ENCODE results near the gene ZNF654.

Gene ZNF654

GRCh38 chr3:88131695-88132094 lies 72.6 kb downstream of the ZNF654 start:
- Histone ChIP-seq H3K27me3 (ENCODE audit: control insufficient read depth in 5 of 5, insufficient read depth in 4 of 5, low read length in 5 of 5) (no peaks in the 10 kb centered on the region), H3K4me1 (ENCODE audit: control insufficient read depth in 5 of 5, insufficient read depth in 5 of 5, low read length in 5 of 5) (no peaks in the 10 kb centered on the region), H3K9me3 (ENCODE audit: control insufficient read depth in 5 of 5, low read length in 5 of 5) (no peaks in the 10 kb centered on the region), H3K4me3 (ENCODE audit: low read depth in 1 of 5, low read length in 5 of 5) (no peak overlapping the region), H3K9ac (ENCODE audit: low read length in 5 of 5) (no peak overlapping the region), H3K36me3 (ENCODE audit: control insufficient read depth in 5 of 5, insufficient read depth in 5 of 5, low read length in 5 of 5) (peaks cover 5 to 38% (median 25%) of the 10 kb centered on the region in 5 donors), H3K27ac (ENCODE audit: low read depth, low read length) (no peak overlapping the region)

DNA sequence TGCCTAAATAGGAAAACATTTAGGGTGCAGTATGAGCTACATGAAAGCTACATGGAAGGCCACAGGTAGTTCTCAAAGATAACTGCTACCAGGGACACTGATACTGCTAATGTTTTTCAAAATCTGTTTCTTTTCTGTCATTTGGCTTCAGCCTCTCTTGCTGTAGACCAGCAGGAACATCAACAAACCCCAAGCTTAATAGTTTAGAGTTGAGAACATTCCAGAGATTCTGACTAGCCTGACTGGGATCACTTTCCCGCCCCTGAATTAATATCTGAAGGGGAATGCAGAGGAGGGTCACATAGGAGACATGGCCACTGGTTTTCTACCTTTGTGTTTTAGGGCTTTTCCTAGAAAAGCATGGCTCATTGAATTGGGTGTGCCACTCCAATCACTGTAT lies 73.8 kb downstream of the ZNF654 start:
- no peaks in the 10 kb centered on the region for H3K27me3 ChIP-seq (ENCODE audit: control insufficient read depth in 5 of 5, insufficient read depth in 4 of 5, low read length in 5 of 5)
- no peak overlapping the region for H3K27ac ChIP-seq (ENCODE audit: low read depth, low read length)
- no peak overlapping the region for H3K9ac ChIP-seq (ENCODE audit: low read length in 5 of 5)
- no peak overlapping the region for H3K4me3 ChIP-seq (ENCODE audit: low read depth in 1 of 5, low read length in 5 of 5)
- no peaks in the 10 kb centered on the region for H3K4me1 ChIP-seq (ENCODE audit: control insufficient read depth in 5 of 5, insufficient read depth in 5 of 5, low read length in 5 of 5)
- peaks cover 5 to 44% (median 24%) of the 10 kb centered on the region in 5 donors for H3K36me3 ChIP-seq (ENCODE audit: control insufficient read depth in 5 of 5, insufficient read depth in 5 of 5, low read length in 5 of 5)
- H3K9me3 ChIP-seq (ENCODE audit: control insufficient read depth in 5 of 5, low read length in 5 of 5) = no peaks in the 10 kb centered on the region

- no peak overlapping the region for H3K4me3 ChIP-seq (ENCODE audit: low read depth in 1 of 5, low read length in 5 of 5)
- H3K36me3 ChIP-seq (ENCODE audit: control insufficient read depth in 5 of 5, insufficient read depth in 5 of 5, low read length in 5 of 5) = peaks cover 5 to 47% (median 26%) of the 10 kb centered on the region in 5 donors
- no peaks in the 10 kb centered on the region for H3K9me3 ChIP-seq (ENCODE audit: control insufficient read depth in 5 of 5, low read length in 5 of 5)
- no peaks in the 10 kb centered on the region for H3K4me1 ChIP-seq (ENCODE audit: control insufficient read depth in 5 of 5, insufficient read depth in 5 of 5, low read length in 5 of 5)
- H3K27ac ChIP-seq (ENCODE audit: low read depth, low read length) = no peak overlapping the region
- H3K9ac ChIP-seq (ENCODE audit: low read length in 5 of 5) = no peak overlapping the region
- no peaks in the 10 kb centered on the region for H3K27me3 ChIP-seq (ENCODE audit: control insufficient read depth in 5 of 5, insufficient read depth in 4 of 5, low read length in 5 of 5)
Observed at GRCh38 chr3:88133711-88134263, 74.7 kb downstream of the ZNF654 start.

- no peaks in the 10 kb centered on the region for H3K27me3 ChIP-seq (ENCODE audit: control insufficient read depth in 5 of 5, insufficient read depth in 4 of 5, low read length in 5 of 5)
- H3K9me3 ChIP-seq (ENCODE audit: control insufficient read depth in 5 of 5, low read length in 5 of 5) = no peaks in the 10 kb centered on the region
- H3K4me3 ChIP-seq (ENCODE audit: low read depth in 1 of 5, low read length in 5 of 5) = no peak overlapping the region
- H3K27ac ChIP-seq (ENCODE audit: low read depth, low read length) = no peak overlapping the region
- H3K9ac ChIP-seq (ENCODE audit: low read length in 5 of 5) = no peak overlapping the region
- no peaks in the 10 kb centered on the region for H3K4me1 ChIP-seq (ENCODE audit: control insufficient read depth in 5 of 5, insufficient read depth in 5 of 5, low read length in 5 of 5)
- H3K36me3 ChIP-seq (ENCODE audit: control insufficient read depth in 5 of 5, insufficient read depth in 5 of 5, low read length in 5 of 5) = peaks cover 21 to 54% (median 34%) of the 10 kb centered on the region in 5 donors
Observed at GRCh38 chr3:88137836-88138235, 78.8 kb downstream of the ZNF654 start.

DNA sequence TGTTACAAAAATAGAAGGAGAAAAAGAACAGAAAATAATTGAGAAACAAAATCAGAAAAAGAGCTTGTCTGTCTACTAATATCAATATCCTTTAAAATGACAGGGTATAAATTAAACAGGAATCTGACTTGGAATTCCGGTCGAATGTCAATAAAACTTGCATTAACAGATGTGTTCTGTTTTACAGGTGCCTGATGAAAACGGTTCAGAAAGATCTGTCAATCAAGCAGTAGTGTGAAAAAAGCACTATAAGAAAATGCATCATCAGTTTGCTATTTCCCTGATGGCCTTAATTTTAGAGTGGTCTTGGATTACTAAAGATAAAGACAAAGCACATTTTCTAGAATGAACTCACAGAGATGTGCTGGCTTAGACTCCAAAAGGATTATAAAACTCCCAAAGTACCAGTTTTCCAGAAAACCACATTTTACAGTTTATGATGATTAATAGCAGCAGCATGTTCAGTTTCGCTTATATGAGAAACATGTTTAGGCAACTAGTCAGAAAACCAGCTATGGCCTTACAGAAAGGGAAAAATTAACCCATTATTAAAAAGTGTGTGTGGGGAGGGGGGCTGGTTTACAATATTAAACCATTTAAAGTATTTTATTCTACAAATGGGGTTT lies 82.5 kb downstream of the ZNF654 start:
- H3K4me1 ChIP-seq (ENCODE audit: control insufficient read depth in 5 of 5, insufficient read depth in 5 of 5, low read length in 5 of 5) = no peaks in the 10 kb centered on the region
- H3K27ac ChIP-seq (ENCODE audit: low read depth, low read length) = no peak overlapping the region
- no peaks in the 10 kb centered on the region for H3K9me3 ChIP-seq (ENCODE audit: control insufficient read depth in 5 of 5, low read length in 5 of 5)
- H3K27me3 ChIP-seq (ENCODE audit: control insufficient read depth in 5 of 5, insufficient read depth in 4 of 5, low read length in 5 of 5) = no peaks in the 10 kb centered on the region
- H3K4me3 ChIP-seq (ENCODE audit: low read depth in 1 of 5, low read length in 5 of 5) = no peak overlapping the region
- peaks cover 18 to 36% (median 25%) of the 10 kb centered on the region in 5 donors for H3K36me3 ChIP-seq (ENCODE audit: control insufficient read depth in 5 of 5, insufficient read depth in 5 of 5, low read length in 5 of 5)
- no peak overlapping the region for H3K9ac ChIP-seq (ENCODE audit: low read length in 5 of 5)

- no peaks in the 10 kb centered on the region for H3K9me3 ChIP-seq (ENCODE audit: control insufficient read depth in 5 of 5, low read length in 5 of 5)
- H3K27me3 ChIP-seq (ENCODE audit: control insufficient read depth in 5 of 5, insufficient read depth in 4 of 5, low read length in 5 of 5) = no peaks in the 10 kb centered on the region
- H3K9ac ChIP-seq (ENCODE audit: low read length in 5 of 5) = no peak overlapping the region
- no peak overlapping the region for H3K27ac ChIP-seq (ENCODE audit: low read depth, low read length)
- no peak overlapping the region for H3K4me3 ChIP-seq (ENCODE audit: low read depth in 1 of 5, low read length in 5 of 5)
- no peaks in the 10 kb centered on the region for H3K4me1 ChIP-seq (ENCODE audit: control insufficient read depth in 5 of 5, insufficient read depth in 5 of 5, low read length in 5 of 5)
- H3K36me3 ChIP-seq (ENCODE audit: control insufficient read depth in 5 of 5, insufficient read depth in 5 of 5, low read length in 5 of 5) = peaks cover 16 to 36% (median 22%) of the 10 kb centered on the region in 5 donors
Observed at GRCh38 chr3:88142094-88142624, 83.1 kb downstream of the ZNF654 start.

DNA sequence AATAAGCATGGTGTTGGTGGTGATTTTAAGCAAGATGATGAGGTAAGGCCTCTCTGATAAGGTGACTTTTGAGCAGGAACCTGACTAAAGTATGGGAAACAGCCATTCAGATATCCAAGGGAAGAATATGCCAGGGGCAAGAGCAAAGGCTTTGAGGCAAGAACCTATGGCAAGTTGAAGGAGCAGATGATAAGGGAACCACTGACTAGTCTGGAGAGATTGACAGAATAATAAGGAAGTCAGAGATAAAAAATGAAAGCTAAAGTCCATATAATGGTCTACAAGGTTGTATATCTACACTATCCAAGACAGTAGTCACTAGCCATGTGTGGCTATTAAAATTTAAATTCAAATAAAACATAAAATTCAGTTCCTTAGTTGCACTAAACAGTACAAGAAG lies 88.2 kb downstream of the ZNF654 start:
- Histone ChIP-seq H3K9ac (ENCODE audit: low read length in 5 of 5) (no peak overlapping the region), H3K27me3 (ENCODE audit: control insufficient read depth in 5 of 5, insufficient read depth in 4 of 5, low read length in 5 of 5) (no peaks in the 10 kb centered on the region), H3K27ac (ENCODE audit: low read depth, low read length) (no peak overlapping the region), H3K4me1 (ENCODE audit: control insufficient read depth in 5 of 5, insufficient read depth in 5 of 5, low read length in 5 of 5) (peaks cover 0 to 28% (median 23%) of the 10 kb centered on the region in 5 donors), H3K36me3 (ENCODE audit: control insufficient read depth in 5 of 5, insufficient read depth in 5 of 5, low read length in 5 of 5) (no peaks in the 10 kb centered on the region), H3K9me3 (ENCODE audit: control insufficient read depth in 5 of 5, low read length in 5 of 5) (no peaks in the 10 kb centered on the region), H3K4me3 (ENCODE audit: low read depth in 1 of 5, low read length in 5 of 5) (no peak overlapping the region)

DNA sequence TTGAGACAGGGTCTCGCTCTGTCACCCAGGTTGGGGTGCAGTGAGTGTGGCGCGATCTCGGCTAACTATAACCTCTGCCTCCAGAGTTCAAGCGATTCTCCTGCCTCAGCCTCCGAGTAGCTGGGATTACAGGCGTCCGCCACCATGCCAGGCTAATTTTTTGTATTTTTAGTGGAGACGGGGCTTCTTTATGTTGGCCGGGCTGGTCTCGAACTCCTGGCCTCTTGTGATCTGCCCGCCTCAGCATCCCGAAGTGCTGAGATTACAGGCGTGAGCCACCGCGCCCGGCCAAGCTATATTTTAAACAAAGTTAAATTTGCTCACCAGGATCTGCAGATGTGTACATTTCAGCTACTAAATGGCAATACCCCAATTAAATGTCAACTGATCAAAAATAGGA lies 89.6 kb downstream of the ZNF654 start:
- H3K36me3 ChIP-seq (ENCODE audit: control insufficient read depth in 5 of 5, insufficient read depth in 5 of 5, low read length in 5 of 5) = peaks cover 0 to 6% (median 3%) of the 10 kb centered on the region in 5 donors
- H3K4me3 ChIP-seq (ENCODE audit: low read depth in 1 of 5, low read length in 5 of 5) = peak overlapping the region; percentile 85 to 100 (median 99)
- no peaks in the 10 kb centered on the region for H3K27me3 ChIP-seq (ENCODE audit: control insufficient read depth in 5 of 5, insufficient read depth in 4 of 5, low read length in 5 of 5)
- H3K27ac ChIP-seq (ENCODE audit: low read depth, low read length) = peak overlapping the region; percentile 94
- peak overlapping the region in 3 of 5 donors; percentile 91 to 100 (median 98) for H3K9ac ChIP-seq (ENCODE audit: low read length in 5 of 5)
- peaks cover 0 to 28% (median 23%) of the 10 kb centered on the region in 5 donors for H3K4me1 ChIP-seq (ENCODE audit: control insufficient read depth in 5 of 5, insufficient read depth in 5 of 5, low read length in 5 of 5)
- no peaks in the 10 kb centered on the region for H3K9me3 ChIP-seq (ENCODE audit: control insufficient read depth in 5 of 5, low read length in 5 of 5)

DNA sequence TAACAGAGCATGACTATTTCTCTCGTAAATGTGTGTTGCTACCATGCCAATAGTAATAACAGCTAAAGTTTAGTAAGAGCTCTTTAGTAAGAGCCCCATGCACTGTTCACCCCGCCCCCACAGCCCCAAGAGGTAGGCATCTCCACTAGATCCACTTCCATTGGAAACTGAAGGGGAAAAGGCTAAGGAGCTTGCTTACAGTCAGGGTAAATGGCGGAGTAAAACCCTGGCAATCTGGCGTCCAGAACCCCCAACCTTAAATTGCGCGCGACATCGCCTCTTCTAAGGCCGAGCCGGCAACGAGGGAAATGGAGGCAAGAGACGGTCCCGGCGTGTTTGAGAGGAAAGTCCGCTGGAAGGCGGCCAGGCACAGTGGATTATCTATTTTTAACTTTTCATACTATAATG lies 90.0 kb downstream of the ZNF654 start:
- peaks cover 0 to 10% (median 3%) of the 10 kb centered on the region in 5 donors for H3K36me3 ChIP-seq (ENCODE audit: control insufficient read depth in 5 of 5, insufficient read depth in 5 of 5, low read length in 5 of 5)
- H3K4me3 ChIP-seq (ENCODE audit: low read depth in 1 of 5, low read length in 5 of 5) = peak overlapping the region; percentile 85 to 100 (median 99)
- H3K9ac ChIP-seq (ENCODE audit: low read length in 5 of 5) = peak overlapping the region; percentile 87 to 100 (median 91)
- peaks cover 0 to 28% (median 23%) of the 10 kb centered on the region in 5 donors for H3K4me1 ChIP-seq (ENCODE audit: control insufficient read depth in 5 of 5, insufficient read depth in 5 of 5, low read length in 5 of 5)
- no peaks in the 10 kb centered on the region for H3K27me3 ChIP-seq (ENCODE audit: control insufficient read depth in 5 of 5, insufficient read depth in 4 of 5, low read length in 5 of 5)
- peak overlapping the region; percentile 94 for H3K27ac ChIP-seq (ENCODE audit: low read depth, low read length)
- no peaks in the 10 kb centered on the region for H3K9me3 ChIP-seq (ENCODE audit: control insufficient read depth in 5 of 5, low read length in 5 of 5)

All from subcutaneous abdominal adipose tissue (tissue), 5 donors.